ENCODE measurements around the gene PRKCE. TPM values are rescaled to one million over a fixed set of nuclear protein-coding genes. Genes with fewer than 3 reads are reported as not detected.

The PRKCE gene
- total RNA-seq, 2 donors from 2014 or later: 7.3 to 20.8 TPM

DNA sequence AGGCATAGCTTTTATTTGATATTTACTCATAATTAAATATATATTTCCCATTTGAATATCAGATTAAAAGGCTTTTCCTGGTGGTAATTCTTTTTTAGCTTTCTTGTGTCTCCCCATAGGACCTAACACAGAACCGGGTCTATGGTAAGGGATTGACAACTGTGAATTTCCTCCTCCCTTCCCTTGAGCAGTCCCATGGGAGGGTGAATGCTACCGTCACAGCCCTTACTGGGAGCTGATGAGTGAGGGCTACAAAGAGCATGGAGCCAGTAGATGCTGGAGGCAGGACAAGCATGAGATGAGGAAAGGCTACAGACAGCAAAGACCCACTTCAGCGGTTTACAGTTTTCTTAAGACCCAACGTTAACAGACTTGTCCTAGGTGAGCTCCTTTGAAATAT lies 475.1 kb downstream of the PRKCE start:
- Histone ChIP-seq H3K27me3 (no peaks in the 10 kb centered on the region), H3K27ac (no peak overlapping the region), H3K9me3 (no peaks in the 10 kb centered on the region), H3K4me1 (no peaks in the 10 kb centered on the region), H3K36me3 (replicated peaks in 1 of 2; ENCODE audit: insufficient read depth in 1 of 2, low read depth in 2 of 2) (no peaks in the 10 kb centered on the region), H3K4me3 (no peak overlapping the region)
- intact Hi-C loops (cut with DNase I): no loop called here
- WGBS, 2 donors: 92 to 99% methylated on average over 4 of the region's 4 CpGs
- DNase-seq (no peak), ATAC-seq (no peak)
- TF ChIP-seq, protein P1, sequence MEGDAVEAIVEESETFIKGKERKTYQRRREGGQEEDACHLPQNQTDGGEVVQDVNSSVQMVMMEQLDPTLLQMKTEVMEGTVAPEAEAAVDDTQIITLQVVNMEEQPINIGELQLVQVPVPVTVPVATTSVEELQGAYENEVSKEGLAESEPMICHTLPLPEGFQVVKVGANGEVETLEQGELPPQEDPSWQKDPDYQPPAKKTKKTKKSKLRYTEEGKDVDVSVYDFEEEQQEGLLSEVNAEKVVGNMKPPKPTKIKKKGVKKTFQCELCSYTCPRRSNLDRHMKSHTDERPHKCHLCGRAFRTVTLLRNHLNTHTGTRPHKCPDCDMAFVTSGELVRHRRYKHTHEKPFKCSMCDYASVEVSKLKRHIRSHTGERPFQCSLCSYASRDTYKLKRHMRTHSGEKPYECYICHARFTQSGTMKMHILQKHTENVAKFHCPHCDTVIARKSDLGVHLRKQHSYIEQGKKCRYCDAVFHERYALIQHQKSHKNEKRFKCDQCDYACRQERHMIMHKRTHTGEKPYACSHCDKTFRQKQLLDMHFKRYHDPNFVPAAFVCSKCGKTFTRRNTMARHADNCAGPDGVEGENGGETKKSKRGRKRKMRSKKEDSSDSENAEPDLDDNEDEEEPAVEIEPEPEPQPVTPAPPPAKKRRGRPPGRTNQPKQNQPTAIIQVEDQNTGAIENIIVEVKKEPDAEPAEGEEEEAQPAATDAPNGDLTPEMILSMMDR (IDR thresholded peaks at IDR 0.05): no peak
- TF ChIP-seq POLR2A (IDR thresholded peaks at IDR 0.05): no peak

DNA sequence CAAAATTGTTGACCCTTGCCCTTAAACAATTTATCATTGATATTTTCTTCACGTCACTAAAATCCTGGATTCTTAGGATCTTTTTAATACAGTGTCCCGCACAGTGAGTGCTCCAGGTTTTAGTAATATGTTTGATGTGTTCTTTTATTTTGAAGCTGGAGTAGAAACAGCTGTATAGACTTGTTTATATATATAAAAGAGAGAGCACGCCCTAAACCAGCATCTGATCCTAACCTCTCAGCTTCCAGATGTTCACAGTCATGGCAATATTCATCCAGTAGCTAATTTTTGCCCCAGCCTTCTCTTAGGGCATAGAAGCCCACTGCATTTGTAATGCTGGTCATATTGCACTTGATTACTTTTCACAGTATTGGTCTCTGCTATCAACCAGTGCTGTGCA lies 475.7 kb downstream of the PRKCE start:
- Histone ChIP-seq H3K9me3 (no peaks in the 10 kb centered on the region), H3K36me3 (replicated peaks in 1 of 2; ENCODE audit: insufficient read depth in 1 of 2, low read depth in 2 of 2) (no peaks in the 10 kb centered on the region), H3K4me1 (no peaks in the 10 kb centered on the region), H3K27ac (no peak overlapping the region), H3K4me3 (no peak overlapping the region), H3K27me3 (no peaks in the 10 kb centered on the region)
- intact Hi-C loops (cut with DNase I): no loop called here
- TF ChIP-seq POLR2A (IDR thresholded peaks at IDR 0.05): no peak
- TF ChIP-seq, protein P1 (IDR thresholded peaks at IDR 0.05): no peak
- DNase-seq (no peak), ATAC-seq (no peak)
- WGBS, 2 donors: 87 to 91% methylated on average over 3 of the region's 3 CpGs

DNA sequence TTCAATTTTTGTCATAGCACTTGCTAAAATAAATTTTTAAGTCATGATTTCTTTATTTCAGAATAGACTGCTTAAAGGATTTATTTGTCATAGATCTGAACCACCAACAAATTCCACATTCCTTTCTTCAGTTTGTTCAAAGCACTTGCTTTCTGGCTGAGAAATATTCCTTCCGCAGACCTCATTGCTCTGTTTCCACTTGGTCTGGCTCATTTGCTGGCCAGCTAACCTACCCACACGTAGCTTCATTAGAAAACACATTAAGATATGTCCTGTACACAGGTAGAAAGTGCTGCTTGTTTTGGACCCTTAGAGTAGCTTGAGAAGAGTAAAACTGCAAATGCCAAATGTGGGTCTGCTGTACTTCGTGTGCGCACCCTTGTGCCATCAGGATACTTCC lies 479.0 kb downstream of the PRKCE start:
- DNase-seq: no peak
- intact Hi-C loops (cut with DNase I): no loop called here
- Histone ChIP-seq H3K27me3 (no peaks in the 10 kb centered on the region), H3K4me3 (no peak overlapping the region), H3K9me3 (no peaks in the 10 kb centered on the region), H3K4me1 (peaks cover 14% of the 10 kb centered on the region), H3K27ac (no peak overlapping the region), H3K36me3 (replicated peaks in 1 of 2; ENCODE audit: insufficient read depth in 1 of 2, low read depth in 2 of 2) (no peaks in the 10 kb centered on the region)
- TF ChIP-seq, protein P1 (IDR thresholded peaks at IDR 0.05): no peak
- TF ChIP-seq POLR2A (IDR thresholded peaks at IDR 0.05): no peak
- 86 to 95% methylated on average over 4 of the region's 4 CpGs for WGBS, 2 donors
- ATAC-seq: no peak

DNA sequence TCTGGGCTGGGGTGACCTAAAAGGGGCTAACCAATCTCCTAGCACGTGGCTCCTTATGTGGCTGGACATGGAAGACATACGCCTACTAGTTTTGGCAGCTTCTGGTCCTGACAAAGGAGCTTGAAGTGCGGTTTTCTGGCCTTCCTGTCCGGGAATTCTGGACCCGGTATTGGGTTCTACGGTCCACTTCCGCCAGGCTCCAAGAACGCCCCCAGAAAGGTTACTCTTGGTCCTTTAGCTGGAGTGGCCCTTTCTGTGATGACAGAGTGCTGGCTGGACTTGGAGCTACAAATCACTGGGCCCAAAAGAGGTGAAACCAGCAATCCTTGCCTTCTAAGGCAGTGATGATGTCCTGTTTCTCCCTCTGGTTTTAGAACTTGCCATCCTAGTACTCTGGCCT lies 481.5 kb downstream of the PRKCE start:
- no peaks in the 10 kb centered on the region for H3K36me3 ChIP-seq (replicated peaks in 1 of 2; ENCODE audit: insufficient read depth in 1 of 2, low read depth in 2 of 2)
- intact Hi-C loops (cut with DNase I): no loop called here
- ATAC-seq (no peak), DNase-seq (no peak)
- no peaks in the 10 kb centered on the region for H3K9me3 ChIP-seq
- WGBS, 2 donors: 92 to 97% methylated on average over 8 of the region's 8 CpGs
- peaks cover 24% of the 10 kb centered on the region for H3K4me1 ChIP-seq
- no peak overlapping the region for H3K4me3 ChIP-seq
- H3K27me3 ChIP-seq: no peaks in the 10 kb centered on the region
- no peak overlapping the region for H3K27ac ChIP-seq
- no peak for TF ChIP-seq POLR2A (IDR thresholded peaks at IDR 0.05)
- TF ChIP-seq, protein P1 (IDR thresholded peaks at IDR 0.05): no peak

DNA sequence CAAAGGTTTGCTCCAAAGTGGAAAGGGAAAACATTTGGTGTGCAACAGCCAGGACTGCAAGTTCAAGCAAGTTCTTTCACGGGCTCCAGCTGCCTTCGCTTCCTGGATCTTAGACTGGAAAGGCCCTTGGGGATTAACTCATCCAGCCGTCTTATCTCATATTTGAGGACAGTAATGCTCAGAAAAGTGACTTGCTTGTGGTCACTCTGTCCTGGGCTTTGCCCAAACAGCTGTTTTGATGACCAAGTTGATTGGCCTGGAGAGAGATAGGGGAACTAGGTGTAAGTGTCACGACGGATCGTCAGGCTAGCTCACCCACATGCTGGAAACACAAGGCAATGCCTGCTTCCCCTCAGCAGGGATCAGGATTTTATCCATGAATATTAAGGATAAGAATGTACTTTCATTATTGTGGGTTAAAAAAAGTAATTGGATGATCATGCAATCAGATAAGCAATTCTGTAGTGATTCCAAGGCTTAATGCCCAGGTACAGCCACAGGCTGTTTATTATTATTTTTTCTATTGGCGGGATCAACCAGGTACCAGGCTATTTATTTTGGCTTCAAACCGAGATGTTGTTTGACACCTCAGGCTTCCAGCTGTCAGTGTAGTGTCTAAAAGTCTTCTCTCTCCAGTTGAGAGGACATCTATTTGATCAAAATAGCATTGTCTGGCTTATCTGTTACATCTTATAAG lies 483.2 kb downstream of the PRKCE start:
- no peaks in the 10 kb centered on the region for H3K9me3 ChIP-seq
- H3K36me3 ChIP-seq (replicated peaks in 1 of 2; ENCODE audit: insufficient read depth in 1 of 2, low read depth in 2 of 2): no peaks in the 10 kb centered on the region
- DNase-seq (peak in 2 of 4 donors; percentile 23 to 43), ATAC-seq (peak; percentile 47)
- WGBS, 2 donors: 67 to 69% methylated on average over 8 of the region's 8 CpGs
- H3K27ac ChIP-seq: peak overlapping the region in 1 of 4 donors; percentile 45
- H3K4me1 ChIP-seq: peaks cover 24% of the 10 kb centered on the region
- intact Hi-C loops (cut with DNase I): no loop called here
- no peaks in the 10 kb centered on the region for H3K27me3 ChIP-seq
- no peak overlapping the region for H3K4me3 ChIP-seq
- TF ChIP-seq, protein P1 (IDR thresholded peaks at IDR 0.05): no peak
- TF ChIP-seq POLR2A (IDR thresholded peaks at IDR 0.05): no peak

All from body of pancreas (tissue), 4 donors.